Mesothelial cell of epicardium (in vitro differentiated cells): ENCODE measurements around the gene ASCL3. TPM values are rescaled to one million over a fixed set of nuclear protein-coding genes. Genes with fewer than 3 reads are reported as not detected.
"Not testable (repeated sequence)": the region's sequence is repeated elsewhere in the genome, so short reads cannot be mapped to it uniquely, and the experiment has no call there.

ENCODE experiments used
- DNase-seq, 2 experiments: peaks; one replicate each; pipeline ENCODE4 v3.0.0; 2021; ENCODE audit warnings: low spot score in 2 of 2; ENCODE audit not compliant: unreplicated experiment in 2 of 2
- H3K27ac Mint-ChIP-seq: 2 replicates; pipeline ENCODE4 v1.8.0; 2021; ENCODE audit warnings: mixed read lengths
- H3K27me3 Mint-ChIP-seq: 2 replicates; pipeline ENCODE4 v1.8.0; 2021; ENCODE audit warnings: low read depth, mixed read lengths
- H3K36me3 Mint-ChIP-seq: 2 replicates; pipeline ENCODE4 v1.8.0; 2021; ENCODE audit warnings: mixed read lengths
- H3K4me1 Mint-ChIP-seq: 2 replicates; pipeline ENCODE4 v1.8.0; 2021; ENCODE audit warnings: mixed read lengths
- H3K4me3 Mint-ChIP-seq: 2 replicates; pipeline ENCODE4 v1.8.0; 2021; ENCODE audit warnings: mild to moderate bottlenecking, moderate library complexity, mixed read lengths
- H3K9me3 Mint-ChIP-seq: 2 replicates; pipeline ENCODE4 v1.8.0; 2021; ENCODE audit warnings: mixed read lengths
- CTCF ChIP-seq: fragments of 200-600 bp; sonication (generic); IDR thresholded peaks from one replicate; pipeline ENCODE4 v1.5.0; 2021; ENCODE audit warnings: antibody characterized with exemption; ENCODE audit not compliant: unreplicated experiment
- total RNA-seq: library from RNA; stranded (reverse); gene quantifications from 3 replicates; pipeline ENCODE4 v1.2.1, GENCODE V29; 2021

Gene ASCL3
- total RNA-seq, result not detected in 3 replicates

- no peak for DNase-seq
- no peaks in the 10 kb centered on the region for H3K27me3 Mint-ChIP-seq
- no peak within 1 kb of the TSS for H3K27ac Mint-ChIP-seq
- peaks cover 4% of the 10 kb centered on the region for H3K36me3 Mint-ChIP-seq
- H3K4me3 Mint-ChIP-seq, result no peak within 1 kb of the TSS
- TF ChIP-seq CTCF, result no peak
- peaks cover 9% of the 10 kb centered on the region for H3K4me1 Mint-ChIP-seq
- peaks cover 4% of the 10 kb centered on the region for H3K9me3 Mint-ChIP-seq
Measured at GRCh38 chr11:8942518-8943066, at the start of gene ASCL3. TSS of gene ASCL3 (minus strand) at chr11:8943016. CDS start at chr11:8938161, 4,855 bp downstream.

GRCh38 chr11:8989453-8989852, 46.6 kb upstream of the ASCL3 start:
- H3K27me3 Mint-ChIP-seq, result peaks cover 40% of the 10 kb centered on the region
- H3K4me3 Mint-ChIP-seq, result no peak overlapping the region
- H3K9me3 Mint-ChIP-seq, result no peaks in the 10 kb centered on the region
- no peak for TF ChIP-seq CTCF
- DNase-seq, result no peak
- no peaks in the 10 kb centered on the region for H3K36me3 Mint-ChIP-seq
- H3K4me1 Mint-ChIP-seq, result no peaks in the 10 kb centered on the region
- no peak overlapping the region for H3K27ac Mint-ChIP-seq

- H3K4me1 Mint-ChIP-seq, result no peaks in the 10 kb centered on the region
- no peak for DNase-seq
- no peak overlapping the region for H3K27ac Mint-ChIP-seq
- H3K36me3 Mint-ChIP-seq, result no peaks in the 10 kb centered on the region
- peaks cover 36% of the 10 kb centered on the region for H3K27me3 Mint-ChIP-seq
- TF ChIP-seq CTCF, result no peak
- no peaks in the 10 kb centered on the region for H3K9me3 Mint-ChIP-seq
- no peak overlapping the region for H3K4me3 Mint-ChIP-seq
Measured at GRCh38 chr11:8988329-8989234, 45.8 kb upstream of the ASCL3 start.

GRCh38 chr11:8987446-8987845, 44.6 kb upstream of the ASCL3 start:
- no peaks in the 10 kb centered on the region for H3K9me3 Mint-ChIP-seq
- H3K27ac Mint-ChIP-seq, result no peak overlapping the region
- H3K27me3 Mint-ChIP-seq, result peaks cover 31% of the 10 kb centered on the region
- no peak overlapping the region for H3K4me3 Mint-ChIP-seq
- DNase-seq, result no peak
- no peaks in the 10 kb centered on the region for H3K36me3 Mint-ChIP-seq
- TF ChIP-seq CTCF, result no peak
- H3K4me1 Mint-ChIP-seq, result no peaks in the 10 kb centered on the region

- H3K9me3 Mint-ChIP-seq, H3K27ac Mint-ChIP-seq, H3K36me3 Mint-ChIP-seq, H3K4me1 Mint-ChIP-seq, DNase-seq, H3K4me3 Mint-ChIP-seq: not testable (repeated sequence)
- peaks cover 28% of the 10 kb centered on the region for H3K27me3 Mint-ChIP-seq
Measured at GRCh38 chr11:8986772-8987171, 44.0 kb upstream of the ASCL3 start.

GRCh38 chr11:8985462-8985861, 42.6 kb upstream of the ASCL3 start:
- Mint-ChIP-seq H3K4me3 (no peak overlapping the region), H3K9me3 (no peaks in the 10 kb centered on the region), H3K27ac (no peak overlapping the region), H3K27me3 (peaks cover 25% of the 10 kb centered on the region), H3K36me3 (no peaks in the 10 kb centered on the region), H3K4me1 (no peaks in the 10 kb centered on the region)
- TF ChIP-seq CTCF, result no peak
- no peak for DNase-seq
